Stimulated activated naive CD4-positive, alpha-beta T cell (primary cell): Measurements from ENCODE around the gene INO80C.
"Not testable (repeated sequence)": the region's sequence is repeated elsewhere in the genome, so short reads cannot be mapped to it uniquely, and the experiment has no call there.

Experiments
- DNase-seq, 6 experiments: peaks; one replicate each; lab custom pipeline; 2025; lab: John Stamatoyannopoulos, UW

The INO80C gene

DNA sequence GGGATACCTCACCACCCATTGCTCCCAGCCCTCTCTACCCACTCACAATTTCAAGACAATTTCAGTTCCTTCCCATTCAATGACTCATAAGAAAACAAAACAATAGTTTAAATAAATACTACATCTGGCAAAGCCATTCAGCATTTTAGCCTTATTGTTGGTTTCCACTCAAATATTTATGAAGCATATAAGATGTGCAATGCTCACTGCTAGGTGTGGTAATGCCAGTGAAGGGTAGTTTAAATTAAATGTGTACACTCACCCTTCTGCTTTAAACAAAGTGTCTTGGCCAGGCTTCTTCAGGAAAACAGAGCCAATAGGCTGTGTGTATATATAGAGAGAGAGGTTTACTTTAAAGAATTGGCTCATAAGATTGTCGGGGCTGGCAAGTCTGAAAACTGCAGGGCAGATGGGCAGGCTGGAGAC is 37.0 kb downstream of the INO80C start:
- no peak for DNase-seq

DNA sequence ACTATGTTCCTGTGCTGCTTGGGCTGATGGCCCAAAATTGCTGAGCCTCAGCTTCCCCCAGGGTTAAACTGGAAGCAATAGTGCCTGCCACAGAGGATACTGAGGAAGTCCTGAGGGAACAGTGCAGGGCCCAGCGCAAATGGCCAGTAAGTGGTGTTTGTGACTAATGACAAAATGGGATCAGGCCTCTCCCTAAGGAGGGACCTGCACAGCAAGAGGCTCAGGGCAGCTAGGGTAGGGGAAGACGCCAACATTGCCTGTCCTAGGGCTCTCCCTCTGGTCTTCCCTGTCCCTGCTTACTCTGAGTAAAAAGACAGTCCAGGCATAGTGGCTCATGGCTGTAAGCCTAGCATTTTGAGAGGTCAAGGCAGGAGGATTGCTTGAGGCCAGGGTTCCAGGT is 37.8 kb downstream of the INO80C start:
- DNase-seq = no peak

DNA sequence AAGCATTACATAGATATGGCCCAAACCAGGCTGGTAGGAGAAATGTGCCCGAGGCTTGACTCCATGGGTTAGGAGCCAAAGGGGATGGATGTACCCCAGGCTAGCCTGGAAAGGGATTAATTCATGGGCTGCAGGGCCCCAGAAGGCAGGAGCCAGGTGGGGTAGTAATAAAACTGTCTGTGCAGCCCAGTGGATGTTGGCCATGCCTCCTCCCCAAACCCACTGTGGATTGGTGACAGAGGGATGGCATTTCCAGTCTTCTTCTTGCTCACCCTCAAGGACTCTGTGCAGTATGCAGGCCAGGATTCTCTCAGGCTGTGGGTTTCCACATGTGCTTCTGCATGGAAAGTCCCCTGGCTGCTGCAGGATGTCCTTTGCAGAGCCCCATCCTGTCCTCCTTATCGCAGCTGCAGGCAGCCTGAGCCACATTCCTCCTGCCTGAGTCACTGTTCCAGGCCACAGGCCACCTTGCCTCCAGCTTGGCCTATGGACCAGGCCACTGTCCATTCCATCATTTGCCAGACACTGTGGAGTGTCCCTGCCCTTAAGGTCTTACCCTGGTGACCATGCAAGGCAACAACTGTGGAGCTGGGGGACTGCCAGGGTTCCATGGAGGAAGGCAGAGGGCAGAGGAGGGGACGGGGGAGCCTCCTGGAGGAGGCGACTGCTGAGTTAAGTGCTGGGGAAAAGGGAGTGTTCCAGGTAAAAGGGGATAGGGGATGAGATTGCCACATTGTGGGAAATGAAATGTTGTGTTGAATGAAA is 38.9 kb downstream of the INO80C start:
- no peak for DNase-seq

DNA sequence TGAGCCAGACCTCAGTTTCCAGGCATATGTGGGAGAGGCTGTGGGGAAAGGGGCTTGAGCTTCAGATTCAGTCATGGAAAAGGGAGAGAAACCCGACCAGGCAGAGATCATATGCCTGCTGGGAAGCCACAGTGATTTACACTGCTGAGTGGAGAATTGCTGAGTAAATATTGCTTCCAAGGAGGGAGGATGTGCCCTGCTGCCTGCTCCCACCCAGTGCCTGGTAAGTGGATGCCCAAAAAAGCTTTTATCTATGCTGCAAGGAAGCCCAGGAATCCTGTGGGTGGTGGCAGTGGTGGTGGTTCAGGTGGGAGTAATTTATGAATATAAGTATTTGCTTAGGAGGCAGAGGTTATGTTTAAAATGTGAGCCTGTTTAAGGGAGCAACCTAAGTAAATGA is 39.5 kb downstream of the INO80C start:
- DNase-seq = no peak

- DNase-seq = no peak
These were observed 40.5 kb downstream of the INO80C start for GRCh38 chr18:35457140-35457704.

DNA sequence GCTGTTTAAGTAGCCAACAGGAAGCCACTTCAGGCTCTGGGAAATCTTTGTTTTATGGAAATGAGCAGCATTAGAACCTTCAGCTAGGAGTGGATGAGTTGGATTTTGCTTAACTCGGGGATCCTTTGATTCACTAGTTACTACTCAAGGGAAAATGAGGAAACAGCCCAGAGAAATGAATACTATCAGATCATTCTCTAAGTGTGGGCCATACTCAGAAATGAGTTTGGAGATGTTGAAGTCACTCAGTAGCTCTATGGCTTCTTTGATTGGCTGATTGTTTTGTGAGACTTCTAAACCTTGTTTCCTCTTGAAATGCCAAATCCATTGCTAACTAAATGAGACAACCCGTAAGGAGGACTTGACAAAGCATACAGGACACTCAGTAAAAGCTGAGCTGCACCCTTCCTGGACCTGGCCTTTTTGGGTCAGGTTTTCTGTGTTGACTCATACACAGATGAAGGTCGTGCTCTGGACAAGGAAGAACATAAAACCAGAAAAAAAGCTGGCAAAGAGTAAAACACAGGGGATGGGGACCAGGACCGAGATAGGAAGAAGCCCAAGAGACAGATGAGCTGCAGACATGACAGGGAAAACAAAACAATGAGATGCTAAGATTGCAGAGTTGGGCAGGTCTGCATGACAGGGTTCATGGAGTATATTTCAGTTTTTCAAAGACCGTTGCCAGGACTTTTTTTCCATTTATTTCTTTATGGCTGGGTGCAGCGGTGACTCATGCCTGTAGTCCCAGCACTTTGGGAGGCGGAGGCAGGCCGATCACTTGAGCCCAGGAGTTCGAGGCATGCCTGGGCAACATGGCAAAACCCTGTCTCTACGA is 41.6 kb downstream of the INO80C start:
- DNase-seq = no peak

- no peak for DNase-seq
These were observed 43.0 kb downstream of the INO80C start for GRCh38 chr18:35454803-35455202.

DNA sequence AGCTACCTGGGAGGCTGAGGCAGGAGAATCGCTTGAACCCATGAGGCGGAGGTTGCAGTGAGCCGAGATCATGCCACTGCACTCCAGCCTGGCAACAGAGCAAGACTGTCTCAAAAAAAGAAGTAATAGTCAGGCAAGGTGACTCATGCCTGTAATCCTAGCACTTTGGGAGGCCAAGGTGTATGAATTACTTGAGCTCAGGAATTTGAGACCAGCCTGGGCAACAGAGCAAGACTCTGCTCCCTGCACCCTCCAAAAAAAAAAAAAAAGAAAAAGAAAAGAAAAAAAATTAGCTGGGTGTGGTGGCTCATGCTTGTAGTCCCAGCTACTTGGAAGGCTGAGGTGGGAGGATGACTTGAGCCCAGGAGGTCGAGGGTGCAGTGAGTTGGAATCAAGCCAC is 44.7 kb downstream of the INO80C start:
- not testable (repeated sequence) for DNase-seq

DNA sequence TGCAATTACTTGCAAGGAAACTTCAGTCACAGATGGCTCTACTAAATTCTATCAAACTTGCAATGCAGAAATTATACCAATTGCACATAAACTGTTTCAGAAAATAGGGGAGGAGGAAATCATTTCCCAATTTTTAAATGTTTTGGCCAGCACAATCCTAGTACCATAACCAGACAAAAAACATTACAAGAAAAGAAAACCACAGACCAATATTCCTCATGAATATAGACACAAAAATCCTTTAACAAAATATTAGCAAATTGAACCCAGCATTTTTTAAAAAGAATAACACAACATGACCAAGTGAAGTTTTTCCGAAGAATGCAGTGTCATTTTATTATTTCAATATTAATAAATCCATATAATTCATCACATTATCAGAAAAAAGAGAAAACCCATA is 45.8 kb downstream of the INO80C start:
- no peak for DNase-seq

DNA sequence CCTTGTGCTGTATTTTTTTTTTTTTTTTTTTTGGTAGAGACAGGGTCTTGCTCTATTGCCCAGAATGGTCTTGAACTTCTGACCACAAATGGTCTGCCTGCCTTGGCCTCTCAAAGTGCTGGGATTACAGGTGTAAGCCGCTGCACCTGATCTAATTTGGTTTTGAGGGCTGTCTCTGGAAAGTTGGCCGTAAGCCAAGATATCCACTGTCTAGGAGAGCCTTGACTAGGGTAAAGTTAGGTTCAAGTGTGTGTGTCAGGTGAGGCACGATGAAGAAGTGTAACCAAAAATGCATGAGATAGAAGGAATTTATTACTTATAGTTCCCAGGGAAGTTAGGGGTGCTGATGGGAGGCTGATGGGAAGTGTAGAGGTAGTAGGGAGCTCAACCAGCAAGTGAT is 46.7 kb downstream of the INO80C start:
- no peak for DNase-seq

GRCh38 chr18:35444636-35445035 is 53.1 kb downstream of the INO80C start:
- DNase-seq = no peak

GRCh38 chr18:35443847-35444246 is 53.9 kb downstream of the INO80C start:
- no peak for DNase-seq

DNA sequence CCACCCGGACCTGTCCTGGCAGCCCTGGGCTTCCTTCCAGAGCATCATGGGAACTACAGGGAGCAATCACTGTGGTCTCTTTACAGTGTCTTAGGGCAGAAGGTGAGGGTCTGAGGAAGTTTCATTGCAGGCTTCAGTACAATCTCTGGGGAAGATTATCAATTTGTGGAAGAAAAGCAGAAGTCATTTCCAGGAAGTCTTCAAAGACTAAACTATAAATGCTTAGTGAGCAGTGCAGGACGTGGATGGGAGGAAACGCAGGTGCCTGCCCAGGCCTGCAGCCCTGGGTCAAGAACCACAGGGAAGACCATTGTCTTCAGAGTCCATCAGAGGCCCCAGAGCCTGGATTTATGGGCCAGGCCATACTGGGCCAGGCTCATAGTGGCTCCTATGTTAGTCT is 54.3 kb downstream of the INO80C start:
- no peak for DNase-seq

DNA sequence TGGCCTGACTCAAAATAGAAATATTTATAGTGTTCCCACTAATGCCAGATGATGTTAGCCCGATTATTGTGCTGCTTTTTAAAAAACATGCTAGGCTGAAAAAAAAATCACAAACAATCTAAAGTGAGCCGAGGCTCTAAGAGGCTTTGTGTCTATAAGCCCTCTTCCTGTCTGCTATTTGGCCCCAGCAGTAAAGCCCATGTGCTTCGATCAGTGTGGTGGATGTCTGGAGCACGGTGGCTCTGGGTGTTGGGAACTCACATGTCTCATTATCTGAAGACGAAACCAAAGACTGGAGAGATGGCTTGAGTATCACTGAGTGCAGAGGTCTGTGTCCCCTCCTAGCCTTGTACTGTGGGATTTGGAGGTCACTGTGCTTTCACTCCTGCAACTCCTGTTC is 55.1 kb downstream of the INO80C start:
- DNase-seq = no peak

GRCh38 chr18:35441857-35442595 is 55.7 kb downstream of the INO80C start:
- DNase-seq = no peak

DNA sequence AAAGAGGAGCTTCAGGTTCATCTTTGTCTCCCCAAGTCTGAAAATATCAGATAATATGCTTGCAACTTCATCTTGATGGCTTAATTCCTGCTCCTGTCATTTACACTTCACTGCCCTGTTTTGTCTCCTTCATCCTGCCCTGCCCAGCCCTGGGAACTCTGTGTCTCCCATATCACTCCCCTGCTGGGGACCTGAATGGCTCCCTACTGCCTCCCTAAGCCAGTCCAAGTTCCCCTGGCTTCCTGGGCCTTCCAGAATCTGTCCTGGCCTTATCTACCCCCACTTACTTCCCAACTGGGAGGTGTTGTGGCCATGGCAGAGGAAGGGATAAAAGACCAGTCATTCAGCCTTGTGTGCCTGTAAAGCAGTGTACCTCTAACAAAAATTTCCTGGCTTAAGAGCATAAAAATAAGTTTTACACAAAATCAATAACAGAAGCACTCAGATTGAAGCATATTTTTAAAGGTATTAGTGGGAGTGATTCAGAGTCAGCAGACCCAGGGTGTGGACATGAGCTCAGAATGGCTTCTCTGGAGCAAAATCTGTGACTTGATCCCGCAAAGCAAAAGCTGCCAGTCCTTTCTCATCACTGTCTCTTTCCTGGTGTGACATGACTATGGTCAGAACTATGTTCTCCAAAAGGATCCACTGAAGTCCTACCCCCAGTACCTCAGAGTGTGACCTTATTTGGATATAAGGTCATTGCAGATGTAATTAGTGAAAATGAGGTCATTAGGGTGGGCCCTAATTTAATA is 59.1 kb downstream of the INO80C start:
- no peak for DNase-seq

- DNase-seq = no peak
These were observed 59.9 kb downstream of the INO80C start for GRCh38 chr18:35437836-35438235.

GRCh38 chr18:35436076-35436649 is 61.6 kb downstream of the INO80C start:
- DNase-seq = no peak

- no peak for DNase-seq
These were observed 62.4 kb downstream of the INO80C start for GRCh38 chr18:35435401-35435800.

DNA sequence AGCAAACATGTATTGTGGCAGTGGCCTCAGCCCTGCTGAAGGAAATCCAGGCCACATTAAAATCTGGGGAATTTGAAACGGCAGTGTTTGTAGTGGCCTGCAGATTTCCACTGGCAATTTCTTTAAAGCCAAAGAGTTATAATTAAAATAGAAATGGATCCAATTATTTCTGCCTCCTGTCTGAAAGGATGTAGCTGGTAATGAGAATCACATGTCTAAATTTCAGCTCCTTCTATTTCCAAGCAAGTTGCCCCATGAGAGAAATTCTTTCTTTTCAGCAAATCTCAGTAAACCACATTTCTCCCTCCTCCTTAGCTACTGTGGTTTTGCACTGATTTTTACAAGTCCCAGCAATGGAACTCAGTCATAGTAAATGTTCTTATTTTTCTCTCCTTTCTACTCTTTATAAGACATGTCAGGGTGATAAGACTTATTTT is 65.2 kb downstream of the INO80C start:
- no peak for DNase-seq

DNA sequence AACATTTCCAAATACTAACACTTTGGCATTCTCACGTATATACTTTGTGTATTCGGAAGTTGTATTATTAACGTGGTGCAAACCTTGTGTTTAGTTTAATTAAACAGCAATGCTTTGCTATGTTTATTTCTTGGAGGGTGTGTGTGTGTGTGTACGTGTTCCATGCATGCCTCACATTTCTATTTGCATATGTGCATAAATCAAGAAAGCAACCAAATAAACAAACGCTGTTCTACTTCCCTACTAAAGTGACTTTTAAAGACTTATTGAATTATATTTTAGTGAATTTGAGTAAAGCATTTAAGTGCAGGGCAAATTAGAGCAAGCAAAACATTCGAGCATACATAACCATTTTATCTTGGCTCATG is 66.4 kb downstream of the INO80C start:
- no peak for DNase-seq
